Astrocyte (in vitro differentiated cells and primary cell): ENCODE measurements around the gene RIMBP2. TPM values are rescaled to one million over a fixed set of nuclear protein-coding genes. Genes with fewer than 3 reads are reported as not detected.

Experiments
- DNase-seq: peaks from one replicate; pipeline ENCODE4 v3.0.0-alpha.2; 2010; ENCODE audit warnings: low read depth
- FAIRE-seq: peaks from 2 replicates; lab custom pipeline; 2011; peaks lifted over from hg19 to GRCh38; lab: Jason Lieb, UNC
- H2AFZ ChIP-seq: 2 replicates; pipeline ENCODE4 v1.6.0; 2012; ENCODE audit warnings: low read depth, low read length, inconsistent platforms
- H3K27ac ChIP-seq: 2 replicates; pipeline ENCODE4 v1.5.1; 2011; ENCODE audit warnings: low read depth, low read length, inconsistent platforms
- H3K27me3 ChIP-seq: 2 replicates; pipeline ENCODE4 v1.6.0; 2011; ENCODE audit warnings: low read length, inconsistent platforms; ENCODE audit not compliant: insufficient read depth
- H3K36me3 ChIP-seq: 2 replicates; pipeline ENCODE4 v1.5.1; 2011; ENCODE audit warnings: low read length, inconsistent platforms; ENCODE audit not compliant: insufficient read depth
- H3K4me1 ChIP-seq: 2 replicates; pipeline ENCODE4 v1.5.1; 2011; ENCODE audit warnings: low read length, inconsistent platforms; ENCODE audit not compliant: insufficient read depth
- H3K4me2 ChIP-seq: 2 replicates; pipeline ENCODE4 v1.6.0; 2012; ENCODE audit warnings: low read length, inconsistent platforms
- H3K4me3 ChIP-seq: 2 replicates; pipeline ENCODE4 v1.5.1; 2011; ENCODE audit warnings: low read depth, mild to moderate bottlenecking, low read length, inconsistent platforms; ENCODE audit not compliant: insufficient read depth
- H3K79me2 ChIP-seq: 2 replicates; pipeline ENCODE4 v1.6.0; 2012; ENCODE audit warnings: mild to moderate bottlenecking, low read length, inconsistent platforms; ENCODE audit not compliant: insufficient read depth
- H3K9ac ChIP-seq: 2 replicates; pipeline ENCODE4 v1.6.0; 2012; ENCODE audit warnings: mild to moderate bottlenecking, low read length, inconsistent platforms
- H3K9me3 ChIP-seq: 2 replicates; pipeline ENCODE4 v1.5.1; 2012; ENCODE audit warnings: low read depth, mild to moderate bottlenecking, low read length, inconsistent platforms; ENCODE audit not compliant: insufficient read depth
- H4K20me1 ChIP-seq: 2 replicates; pipeline ENCODE4 v1.6.0; 2012; ENCODE audit warnings: low read length, inconsistent platforms; ENCODE audit not compliant: insufficient read depth
- H3K27ac Mint-ChIP-seq: one replicate; pipeline ENCODE4 v1.8.0; 2021; ENCODE audit warnings: mild to moderate bottlenecking, mixed read lengths; ENCODE audit not compliant: unreplicated experiment
- H3K27me3 Mint-ChIP-seq: one replicate; pipeline ENCODE4 v1.8.0; 2021; ENCODE audit warnings: low read depth, mixed read lengths; ENCODE audit not compliant: unreplicated experiment
- H3K36me3 Mint-ChIP-seq: one replicate; pipeline ENCODE4 v1.8.0; 2021; ENCODE audit warnings: low read depth, mixed read lengths; ENCODE audit not compliant: unreplicated experiment
- H3K4me1 Mint-ChIP-seq: one replicate; pipeline ENCODE4 v1.8.0; 2021; ENCODE audit warnings: low read depth, mixed read lengths; ENCODE audit not compliant: unreplicated experiment
- H3K4me3 Mint-ChIP-seq: one replicate; pipeline ENCODE4 v1.8.0; 2021; ENCODE audit warnings: mild to moderate bottlenecking, moderate library complexity, mixed read lengths; ENCODE audit not compliant: unreplicated experiment
- H3K9me3 Mint-ChIP-seq: one replicate; pipeline ENCODE4 v1.8.0; 2021; ENCODE audit warnings: mild to moderate bottlenecking, mixed read lengths; ENCODE audit not compliant: unreplicated experiment
- EZH2 ChIP-seq: IDR thresholded peaks from 2 replicates; pipeline ENCODE4 v1.6.1; 2012; ENCODE audit warnings: mild to moderate bottlenecking, low read length, inconsistent platforms; ENCODE audit not compliant: insufficient read depth
- total RNA-seq: library from RNA; stranded (reverse); gene quantifications from 2 replicates; pipeline ENCODE4 v1.2.1, GENCODE V29; 2021
- TF ChIP-seq, protein P1 (sequence below): IDR thresholded peaks from 2 replicates; pipeline ENCODE4 v1.5.1; 2011; ENCODE audit warnings: low read depth, mild to moderate bottlenecking, inconsistent platforms, low read length, moderate library complexity; ENCODE audit not compliant: insufficient read depth

The RIMBP2 gene
- total RNA-seq, 1 donor from 2014 or later: 2.2 TPM

DNA sequence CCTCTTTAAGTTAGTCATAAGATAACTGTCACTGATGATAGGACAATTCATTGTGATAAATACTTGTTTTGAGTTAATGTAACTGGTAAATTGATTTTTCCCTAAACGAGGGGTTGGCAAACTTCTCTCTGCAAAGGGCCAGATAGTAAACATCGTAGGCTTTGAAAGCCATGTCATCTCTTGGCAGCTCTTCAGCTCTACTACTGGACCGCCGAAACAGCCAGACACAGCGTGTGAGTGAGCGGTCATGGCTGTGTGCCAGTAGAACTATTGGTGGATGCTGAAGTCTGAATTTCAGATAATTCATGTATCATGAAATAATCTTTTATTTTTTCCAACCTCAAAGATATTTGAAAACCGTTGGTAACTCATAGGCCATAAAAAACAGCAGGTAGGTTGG, 368.5 kb downstream of the RIMBP2 start:
- Histone ChIP-seq H2AFZ (no peak overlapping the region), H3K36me3 (no peaks in the 10 kb centered on the region), H4K20me1 (no peaks in the 10 kb centered on the region), H3K9me3 (peaks cover 3% of the 10 kb centered on the region), H3K4me1 (no peaks in the 10 kb centered on the region), H3K4me2 (no peak overlapping the region), H3K27ac (no peak overlapping the region), H3K9ac (no peak overlapping the region), H3K79me2 (no peaks in the 10 kb centered on the region), H3K4me3 (no peak overlapping the region), H3K27me3 (no peaks in the 10 kb centered on the region)
- DNase-seq: no peak
- TF ChIP-seq, protein P1, sequence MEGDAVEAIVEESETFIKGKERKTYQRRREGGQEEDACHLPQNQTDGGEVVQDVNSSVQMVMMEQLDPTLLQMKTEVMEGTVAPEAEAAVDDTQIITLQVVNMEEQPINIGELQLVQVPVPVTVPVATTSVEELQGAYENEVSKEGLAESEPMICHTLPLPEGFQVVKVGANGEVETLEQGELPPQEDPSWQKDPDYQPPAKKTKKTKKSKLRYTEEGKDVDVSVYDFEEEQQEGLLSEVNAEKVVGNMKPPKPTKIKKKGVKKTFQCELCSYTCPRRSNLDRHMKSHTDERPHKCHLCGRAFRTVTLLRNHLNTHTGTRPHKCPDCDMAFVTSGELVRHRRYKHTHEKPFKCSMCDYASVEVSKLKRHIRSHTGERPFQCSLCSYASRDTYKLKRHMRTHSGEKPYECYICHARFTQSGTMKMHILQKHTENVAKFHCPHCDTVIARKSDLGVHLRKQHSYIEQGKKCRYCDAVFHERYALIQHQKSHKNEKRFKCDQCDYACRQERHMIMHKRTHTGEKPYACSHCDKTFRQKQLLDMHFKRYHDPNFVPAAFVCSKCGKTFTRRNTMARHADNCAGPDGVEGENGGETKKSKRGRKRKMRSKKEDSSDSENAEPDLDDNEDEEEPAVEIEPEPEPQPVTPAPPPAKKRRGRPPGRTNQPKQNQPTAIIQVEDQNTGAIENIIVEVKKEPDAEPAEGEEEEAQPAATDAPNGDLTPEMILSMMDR: no peak
- no peak for TF ChIP-seq EZH2
- H3K9me3 Mint-ChIP-seq: peaks cover 3% of the 10 kb centered on the region
- no peak overlapping the region for H3K4me3 Mint-ChIP-seq
- no peak overlapping the region for H3K27ac Mint-ChIP-seq
- no peaks in the 10 kb centered on the region for H3K4me1 Mint-ChIP-seq
- no peaks in the 10 kb centered on the region for H3K27me3 Mint-ChIP-seq
- no peaks in the 10 kb centered on the region for H3K36me3 Mint-ChIP-seq
- FAIRE-seq: no peak

Other genes starting within 250 kb of the RIMBP2 start
- 30.5 and 33.0 TPM in 2 replicates for gene STX2, start 123.0 kb upstream of the RIMBP2 start, total RNA-seq
- gene RAN, start 155.8 kb upstream of the RIMBP2 start, total RNA-seq: 795 and 872 TPM in 2 replicates
- gene ADGRD1, start 237.6 kb upstream of the RIMBP2 start, total RNA-seq: 3.0 and 3.9 TPM in 2 replicates